ENCODE results near the gene FAM149A.

FAM149A gene

GRCh38 chr4:186107947-186108346 is 3.4 kb downstream of the FAM149A start:
- no peak for DNase-seq

GRCh38 chr4:186108391-186108790 is 3.9 kb downstream of the FAM149A start:
- DNase-seq = no peak

- DNase-seq = no peak
These were observed 4.7 kb downstream of the FAM149A start for GRCh38 chr4:186109245-186109644.

- DNase-seq = no peak
These were observed 12.2 kb downstream of the FAM149A start for GRCh38 chr4:186116697-186117096.

GRCh38 chr4:186118582-186118981 is 14.1 kb downstream of the FAM149A start:
- DNase-seq = no peak

GRCh38 chr4:186121057-186121456 is 16.6 kb downstream of the FAM149A start:
- DNase-seq = no peak

GRCh38 chr4:186128842-186129241 is 24.3 kb downstream of the FAM149A start:
- no peak for DNase-seq

- no peak for DNase-seq
These were observed 27.4 kb downstream of the FAM149A start for GRCh38 chr4:186131935-186132334.

GRCh38 chr4:186132577-186133242 is 28.2 kb downstream of the FAM149A start:
- DNase-seq = no peak

- no peak for DNase-seq
These were observed 29.8 kb downstream of the FAM149A start for GRCh38 chr4:186134257-186134656.

GRCh38 chr4:186134861-186135260 is 30.4 kb downstream of the FAM149A start:
- DNase-seq = no peak

- no peak for DNase-seq
These were observed 32.8 kb downstream of the FAM149A start for GRCh38 chr4:186137196-186137794.

GRCh38 chr4:186144198-186144945 is 39.9 kb downstream of the FAM149A start:
- no peak for DNase-seq

GRCh38 chr4:186144946-186145569 is 40.6 kb downstream of the FAM149A start:
- no peak for DNase-seq

GRCh38 chr4:186146458-186146857 is 42.0 kb downstream of the FAM149A start:
- DNase-seq = no peak

GRCh38 chr4:186148336-186148975 is 44.0 kb downstream of the FAM149A start:
- DNase-seq = no peak

- DNase-seq = no peak
These were observed 45.4 kb downstream of the FAM149A start for GRCh38 chr4:186149872-186150271.

- DNase-seq = no peak
These were observed 46.4 kb downstream of the FAM149A start for GRCh38 chr4:186150926-186151325.

GRCh38 chr4:186151499-186151898 is 47.0 kb downstream of the FAM149A start:
- no peak for DNase-seq

GRCh38 chr4:186158021-186158813 is 53.7 kb downstream of the FAM149A start:
- no peak for DNase-seq

GRCh38 chr4:186158966-186159365 is 54.5 kb downstream of the FAM149A start:
- no peak for DNase-seq

- DNase-seq = no peak
These were observed 55.1 kb downstream of the FAM149A start for GRCh38 chr4:186159613-186160012.

Measured in central memory CD4-positive, alpha-beta T cell (primary cell).